HS-27A (cell line): ENCODE data around the gene ZNF692.

Experiments used
- DNase-seq: peaks from one replicate; pipeline ENCODE4 v3.0.0-alpha.2; 2012; ENCODE audit warnings: low read depth, missing footprints

The ZNF692 gene

DNA sequence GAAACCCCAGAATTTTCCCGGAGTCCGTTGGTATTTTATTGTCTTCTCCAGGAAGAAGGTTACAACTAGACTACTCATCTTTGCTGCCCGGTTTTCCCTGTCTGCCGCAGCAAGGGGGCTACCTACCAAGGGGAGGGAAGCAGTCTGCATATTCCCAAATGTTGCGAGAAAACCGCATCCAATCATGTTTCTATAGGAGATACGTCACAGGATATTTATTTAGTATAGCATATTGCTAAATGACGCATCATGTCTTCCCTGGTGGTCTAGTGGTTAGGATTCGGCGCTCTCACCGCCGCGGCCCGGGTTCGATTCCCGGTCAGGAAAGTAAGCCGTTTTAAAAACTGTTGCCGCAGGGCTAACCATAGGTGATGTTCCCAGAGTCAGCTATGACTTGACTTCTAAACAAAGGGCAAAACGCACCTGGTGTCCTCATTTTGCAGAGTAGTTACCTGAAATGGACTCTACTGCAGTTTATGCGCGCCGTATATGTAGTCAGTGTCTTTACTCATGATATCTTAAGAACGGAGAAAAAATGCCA is 15.2 kb upstream of the ZNF692 start:
- no peak for DNase-seq

DNA sequence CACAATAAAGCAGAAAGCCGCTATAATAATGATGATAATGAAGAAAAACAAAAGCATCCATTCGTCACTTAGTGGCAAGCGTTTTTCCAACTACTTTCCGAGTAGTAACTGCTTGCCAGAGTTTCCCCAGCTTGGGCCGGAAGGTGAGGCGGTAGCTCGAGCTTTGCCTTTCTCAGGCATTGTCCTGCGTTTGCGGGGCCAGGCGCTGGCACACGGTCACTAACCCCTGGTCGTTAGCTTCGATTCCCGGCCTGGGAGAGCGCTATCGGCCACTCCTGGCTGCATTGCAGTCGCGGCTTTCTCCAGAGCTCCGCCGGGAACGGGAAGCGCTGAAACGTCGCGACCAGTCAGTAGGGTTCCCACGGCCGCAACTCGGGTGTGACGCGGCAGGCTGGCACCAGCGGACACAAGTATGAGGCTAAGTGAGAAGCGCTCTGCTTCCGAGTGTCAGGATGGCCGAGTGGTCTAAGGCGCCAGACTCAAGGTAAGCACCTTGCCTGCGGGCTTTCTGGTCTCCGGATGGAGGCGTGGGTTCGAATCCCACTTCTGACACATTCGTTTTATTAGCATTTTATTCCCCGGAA is 14.6 kb upstream of the ZNF692 start:
- peak; percentile 93 for DNase-seq

DNA sequence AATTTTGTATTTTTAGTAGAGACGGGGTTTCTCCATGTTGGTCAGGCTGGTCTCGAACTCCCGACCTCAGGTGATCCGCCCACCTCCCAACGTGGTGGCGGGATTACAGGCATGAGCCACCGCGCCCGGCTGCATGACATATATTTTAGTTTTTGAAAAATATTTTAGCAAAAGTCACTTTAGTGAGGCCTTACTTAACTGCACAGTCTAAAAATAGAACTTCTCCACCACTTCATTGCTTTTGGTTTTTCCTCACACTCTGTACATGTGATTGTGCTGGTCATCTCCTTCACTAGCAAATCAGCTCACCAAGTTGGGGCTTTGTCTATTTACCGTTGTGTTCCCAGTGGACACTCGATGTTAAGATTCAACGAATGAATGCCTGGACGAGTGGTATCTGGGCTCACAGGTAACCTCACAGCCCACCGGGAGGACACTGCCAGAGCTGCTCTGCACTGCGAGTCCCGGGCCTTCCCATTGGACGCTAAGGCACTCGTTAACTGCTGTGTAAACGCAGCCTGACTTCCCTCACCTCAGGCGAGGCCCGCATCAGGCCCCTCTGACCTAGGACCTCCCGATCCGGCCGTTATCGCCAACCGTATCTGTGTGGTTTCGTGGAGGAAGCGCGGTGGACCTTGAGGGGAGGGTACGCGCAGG is 14.0 kb upstream of the ZNF692 start:
- DNase-seq = peak; percentile 41

DNA sequence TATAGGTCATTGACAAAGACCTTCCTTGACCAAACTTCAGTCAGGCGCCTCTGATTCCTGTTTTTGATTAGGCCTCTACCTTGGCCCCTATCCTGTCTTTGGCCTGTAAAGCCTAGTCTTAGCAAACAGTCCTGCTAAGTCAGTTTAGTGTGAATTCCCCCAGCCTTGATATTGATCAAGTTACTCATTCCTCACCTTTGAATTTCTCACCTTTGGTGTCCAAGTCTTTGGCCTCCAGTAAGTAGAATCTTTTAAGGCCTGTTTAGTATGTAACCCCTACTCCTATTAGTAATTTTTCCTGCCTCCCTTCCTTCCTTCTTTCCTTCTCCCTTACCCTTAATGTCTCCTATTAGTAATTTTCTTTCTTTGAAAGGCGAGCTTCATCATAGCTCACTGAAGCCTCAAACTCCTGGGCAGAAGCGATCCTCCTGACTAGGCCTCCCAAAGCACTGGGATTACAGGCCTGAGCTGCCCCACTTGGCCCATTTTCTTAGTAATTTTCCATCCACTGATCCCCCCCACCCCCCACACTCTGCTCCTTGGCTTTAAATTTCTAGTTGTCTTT is 13.0 kb upstream of the ZNF692 start:
- no peak for DNase-seq

DNA sequence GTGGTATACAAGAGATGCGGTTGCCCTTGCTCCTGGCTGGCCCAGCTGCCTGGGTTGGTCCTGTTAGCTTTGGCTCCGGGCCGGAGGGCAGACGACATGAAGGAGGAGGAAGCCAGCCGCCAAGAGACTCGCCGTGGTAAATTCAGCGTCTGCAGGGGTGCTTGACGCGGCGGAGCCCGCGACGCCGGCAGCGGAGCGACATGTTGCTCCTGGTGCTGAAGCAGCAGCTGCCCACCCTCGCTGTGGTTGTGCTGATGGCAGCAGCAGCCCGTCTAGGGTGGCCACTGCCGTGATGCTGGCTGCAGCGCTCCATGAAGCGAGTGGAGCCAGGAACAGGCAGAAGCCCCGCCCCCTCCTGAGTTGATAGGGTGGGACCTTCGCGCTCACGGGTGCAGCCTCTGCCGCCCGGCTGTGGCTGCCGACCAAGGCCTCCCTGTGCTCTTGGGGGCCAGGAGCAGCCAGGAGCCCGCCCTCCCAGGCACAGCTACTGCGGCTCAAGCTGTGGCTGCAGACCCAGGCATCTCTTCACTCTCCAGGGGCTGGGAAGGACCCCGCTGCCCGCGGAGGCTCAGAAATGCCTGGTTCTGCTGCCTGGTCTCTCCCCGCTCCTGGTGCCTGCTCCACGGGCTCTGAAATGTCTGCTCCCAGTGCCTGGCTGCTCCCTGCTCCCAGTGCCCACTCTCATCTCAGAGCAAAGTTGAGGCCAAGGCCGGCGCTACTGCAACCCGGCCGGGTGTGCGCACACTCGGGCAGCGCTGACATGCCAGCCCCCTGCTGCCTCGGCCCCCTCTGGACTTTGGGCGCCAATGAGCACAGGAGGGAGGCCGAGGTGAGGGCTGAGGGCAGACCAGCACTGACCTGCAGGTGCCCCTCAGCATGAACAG is 4.4 kb upstream of the ZNF692 start:
- DNase-seq = peak; percentile 29

DNA sequence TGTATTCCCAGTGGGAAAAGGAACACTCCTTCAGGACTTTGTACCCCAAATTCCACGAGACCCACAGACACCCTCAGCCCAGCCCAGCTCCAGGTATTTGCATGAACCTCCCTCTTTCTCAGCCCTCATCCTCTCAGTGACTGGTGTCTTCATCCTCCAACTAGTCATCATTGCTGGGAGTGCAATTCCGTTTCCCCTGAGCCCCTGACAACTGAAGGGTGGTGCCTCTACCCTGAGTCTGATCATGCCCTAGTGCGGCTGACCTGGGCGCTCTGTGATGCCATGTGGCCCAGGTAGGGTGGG is 3.8 kb upstream of the ZNF692 start:
- no peak for DNase-seq

DNA sequence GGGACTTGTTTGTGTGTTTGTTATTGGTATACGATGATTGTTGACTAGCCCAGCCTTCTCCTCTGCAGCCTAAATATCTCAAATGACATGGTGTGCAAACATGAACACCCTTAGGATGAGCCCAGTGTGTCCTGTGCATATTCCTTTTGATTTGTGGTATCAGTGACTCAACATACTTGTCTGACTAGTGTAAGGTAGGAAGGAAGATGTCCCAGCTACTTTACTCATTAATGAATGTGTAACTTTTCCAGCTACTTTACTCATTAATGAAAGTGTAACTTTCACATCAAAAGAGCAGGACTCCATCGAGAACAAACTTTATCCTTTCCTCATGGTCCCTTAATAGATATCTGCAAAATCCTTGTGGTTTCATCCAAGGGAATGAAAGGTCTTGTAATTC is 2.7 kb upstream of the ZNF692 start:
- DNase-seq = no peak

DNA sequence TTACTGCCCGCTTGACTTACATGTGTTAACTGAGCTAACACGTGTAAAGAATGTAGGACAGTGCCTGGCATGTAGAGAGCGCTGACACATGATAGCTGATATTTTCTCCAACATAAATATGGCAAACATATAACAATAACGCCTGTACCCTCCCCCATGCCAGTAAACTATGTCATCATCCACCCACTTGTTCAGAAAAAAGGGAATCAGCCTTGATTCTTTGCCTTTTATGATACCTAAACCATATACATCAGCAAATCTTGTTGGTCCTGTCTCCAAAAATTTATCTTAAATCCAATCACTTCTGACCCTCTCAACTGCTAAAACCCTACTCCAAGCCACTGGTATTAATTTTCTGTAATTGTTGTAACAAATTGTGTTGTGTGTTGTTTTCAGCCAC is 1.1 kb upstream of the ZNF692 start:
- no peak for DNase-seq

DNA sequence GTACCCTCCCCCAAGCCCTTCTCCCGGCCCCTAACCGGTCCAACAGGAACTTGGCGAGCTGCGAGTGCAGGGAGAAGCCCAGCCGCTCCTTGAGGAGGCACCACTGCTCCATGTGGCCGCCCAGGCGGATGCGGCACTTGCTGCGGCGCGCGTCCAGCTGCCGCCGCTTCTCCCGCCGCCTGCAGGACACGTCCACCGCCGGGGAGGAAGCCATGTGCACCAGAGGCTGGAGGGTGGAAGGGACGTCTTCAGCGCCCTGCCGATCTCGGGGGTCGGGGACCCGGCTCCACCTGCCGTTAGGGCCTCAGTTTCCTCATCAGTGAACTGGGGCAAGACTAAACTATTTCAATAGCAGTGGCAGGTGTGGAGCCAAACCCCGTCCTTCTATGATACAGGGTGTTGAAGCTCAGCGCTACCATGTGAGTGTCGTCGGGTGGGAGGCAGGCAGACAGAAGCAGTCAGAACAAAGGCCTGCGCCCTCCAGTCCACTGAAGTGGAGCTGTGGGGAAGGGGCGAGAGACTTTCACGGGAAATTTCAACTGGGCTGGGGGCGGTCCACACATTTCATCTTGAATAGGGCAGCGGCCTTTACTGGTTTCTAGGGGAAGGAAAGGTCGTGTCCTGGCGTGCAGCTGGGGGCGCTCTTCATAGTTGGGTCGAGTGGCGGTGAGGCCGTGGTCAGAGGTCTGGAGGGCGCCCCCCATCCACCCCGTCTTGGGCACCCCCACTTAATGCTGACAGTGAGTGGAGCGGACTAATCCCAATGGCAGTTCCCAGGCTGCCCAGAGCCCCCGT is 592 bp downstream of the ZNF692 start:
- peak; percentile 26 for DNase-seq

DNA sequence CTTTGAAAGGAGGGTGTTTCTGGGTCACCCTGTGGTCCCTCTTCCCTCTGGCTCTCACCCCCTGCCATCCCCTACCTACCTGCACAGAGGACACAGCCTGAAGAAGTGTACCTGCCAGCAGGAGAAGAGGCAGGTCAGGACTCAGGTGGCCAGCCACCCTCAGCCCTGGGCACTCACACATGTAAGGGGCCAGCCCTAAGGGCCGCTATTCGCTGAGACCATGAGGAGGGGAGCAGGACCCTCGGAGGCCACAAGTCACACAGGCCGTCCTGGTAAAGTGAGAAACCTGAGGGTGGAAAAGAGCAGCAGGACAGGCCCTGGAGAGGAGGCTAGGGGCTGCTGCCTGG is 1.2 kb downstream of the ZNF692 start:
- no peak for DNase-seq

DNA sequence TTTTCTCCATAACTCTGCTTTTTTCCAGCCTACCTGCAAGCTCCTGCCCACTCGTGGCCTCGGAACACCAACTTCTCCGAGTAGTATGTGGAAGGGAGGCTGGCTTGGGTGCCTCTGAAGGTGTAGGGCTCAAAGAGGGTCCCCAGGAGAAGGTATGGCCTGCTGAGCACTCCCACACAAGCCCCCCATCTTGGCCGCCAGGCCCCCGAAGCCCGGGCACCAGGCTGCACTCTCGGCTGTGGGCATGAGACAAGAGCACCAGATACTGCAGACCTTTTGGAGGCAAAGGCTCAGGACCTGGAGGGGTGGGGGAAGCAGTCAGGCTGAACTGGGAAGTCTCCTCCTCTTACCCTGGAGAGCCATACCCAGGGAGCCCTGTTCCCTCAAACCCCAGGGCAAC is 1.7 kb downstream of the ZNF692 start:
- no peak for DNase-seq

DNA sequence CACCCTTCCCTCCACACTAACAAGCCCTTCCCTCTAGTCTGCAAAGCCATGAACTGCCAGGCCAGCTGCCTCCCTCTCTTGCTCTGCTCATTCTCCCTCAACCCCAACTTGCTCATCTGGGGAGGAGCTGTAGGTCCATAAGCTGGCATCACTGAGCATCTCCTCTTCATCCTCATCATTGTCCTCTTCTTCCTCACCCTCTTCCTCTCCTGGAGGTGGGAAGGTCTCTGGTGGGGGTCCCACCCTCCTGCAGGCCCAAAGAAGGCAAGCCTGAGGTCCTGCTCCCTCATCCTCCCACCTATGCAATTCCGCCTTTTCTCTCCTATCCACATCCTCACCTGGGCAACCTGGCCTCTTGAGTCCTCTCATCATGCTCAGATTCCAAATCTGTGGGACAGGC is 2.7 kb downstream of the ZNF692 start:
- no peak for DNase-seq

DNA sequence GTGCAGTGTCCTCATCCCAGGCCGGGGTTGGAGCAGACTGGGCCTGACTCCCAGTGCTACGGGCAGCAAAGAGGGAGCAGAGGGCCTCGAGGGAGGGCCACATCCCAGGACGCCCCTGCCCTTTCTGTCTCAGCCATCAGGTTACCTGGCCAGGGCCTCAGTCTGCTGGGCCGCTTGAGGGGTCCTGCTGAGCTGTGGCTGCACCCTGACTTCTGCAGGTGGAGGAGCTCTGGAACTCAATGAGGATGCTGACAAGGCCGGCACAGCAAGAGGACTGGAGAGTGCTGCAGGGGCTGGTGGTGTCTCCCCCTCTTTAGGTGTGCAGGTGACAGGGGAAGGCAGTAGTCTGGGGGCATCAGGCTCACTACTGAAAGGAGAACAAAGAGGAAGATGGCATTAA is 3.3 kb downstream of the ZNF692 start:
- DNase-seq = no peak

DNA sequence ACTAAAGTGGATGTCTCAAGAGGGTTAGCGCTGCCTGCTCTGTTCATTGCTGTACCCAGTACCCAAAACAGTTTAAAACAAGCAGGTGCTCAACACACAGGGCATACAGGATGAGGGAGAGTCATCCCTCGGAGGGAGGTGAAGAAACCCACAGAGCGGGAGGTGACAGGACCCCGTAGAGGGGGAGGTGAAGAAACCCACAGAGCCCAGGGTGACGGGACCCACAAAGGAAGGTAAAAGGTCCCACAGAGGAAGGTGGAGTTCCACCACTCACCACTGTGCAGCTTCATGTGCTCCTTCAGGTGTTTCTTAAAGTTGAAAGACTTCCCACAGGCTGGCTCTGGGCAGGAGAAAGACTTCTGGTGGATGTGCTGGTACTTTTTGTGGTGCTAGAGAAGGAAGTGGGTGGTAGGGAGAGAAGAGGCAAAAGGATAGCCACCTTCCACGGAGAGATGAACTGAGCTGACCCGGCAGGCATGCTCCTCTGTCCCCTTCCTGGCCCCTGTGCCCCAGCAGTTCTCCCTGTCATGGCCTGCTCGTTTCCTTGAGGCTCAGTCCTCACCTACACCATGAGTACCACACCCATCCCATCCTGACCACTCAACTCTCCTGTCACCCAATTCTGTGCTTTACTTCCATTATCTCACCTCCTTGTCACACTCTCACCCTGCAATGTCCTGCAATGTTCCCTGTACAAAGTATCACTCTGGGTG is 5.1 kb downstream of the ZNF692 start:
- DNase-seq = no peak

DNA sequence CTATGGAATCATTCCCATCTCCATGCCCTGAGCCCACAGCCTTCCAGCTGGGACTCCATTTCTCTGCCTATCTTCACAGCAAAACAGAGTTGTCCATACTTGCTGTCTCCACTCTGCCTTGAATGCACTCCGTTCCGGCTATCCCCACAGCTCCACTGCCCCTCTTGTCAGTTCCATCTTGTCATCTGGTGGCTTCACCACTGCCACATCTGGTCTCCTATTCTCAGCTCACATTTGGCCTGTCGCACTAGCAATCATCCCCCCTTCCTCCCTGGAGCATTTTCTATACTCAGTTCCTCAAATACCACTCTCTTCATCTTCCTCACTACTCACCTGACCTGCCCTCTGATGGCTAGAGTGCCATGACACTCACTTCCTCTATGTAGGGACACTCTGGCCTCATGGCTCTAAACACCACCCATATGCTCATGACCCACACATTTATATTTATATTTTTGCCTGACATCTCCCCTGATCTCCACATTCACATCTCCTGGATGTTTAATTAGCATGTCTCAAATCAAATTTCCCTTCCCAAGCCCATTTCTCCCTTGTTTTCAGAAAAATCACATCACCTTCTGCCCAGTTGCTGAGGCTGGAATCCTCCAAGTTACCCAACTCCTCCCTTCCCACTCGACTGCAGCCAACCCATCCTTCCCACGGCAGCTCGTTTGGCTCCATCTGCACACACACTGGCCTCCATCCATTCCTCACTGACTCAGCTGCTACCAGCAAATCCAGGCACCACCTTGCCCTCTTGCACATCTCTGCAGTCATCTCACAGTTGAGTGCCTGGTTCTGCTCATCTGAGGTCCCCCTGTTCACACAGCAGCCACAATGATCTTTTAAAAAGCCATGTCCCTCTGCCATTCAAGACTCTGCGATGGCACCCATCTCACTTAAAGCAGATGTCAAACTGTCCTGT is 6.1 kb downstream of the ZNF692 start:
- no peak for DNase-seq

DNA sequence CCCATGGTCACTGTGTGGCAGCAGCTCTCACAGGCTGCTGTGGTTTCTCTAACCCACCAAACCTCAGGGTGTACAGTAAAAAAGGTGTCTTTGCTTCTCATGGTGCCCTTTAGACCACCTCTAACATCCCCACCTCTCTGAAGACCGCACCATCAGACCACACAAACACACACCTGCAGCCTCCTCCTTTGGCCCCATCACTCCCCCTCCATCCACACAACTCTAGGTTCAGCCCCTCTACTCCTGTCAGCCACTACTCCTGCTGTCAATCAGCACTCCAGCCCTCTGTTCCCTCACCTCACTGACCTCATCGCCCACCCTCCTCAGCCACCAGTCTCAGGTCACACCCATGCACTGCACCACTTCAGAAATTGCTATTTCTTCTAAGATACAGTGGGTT is 7.5 kb downstream of the ZNF692 start:
- DNase-seq = no peak

DNA sequence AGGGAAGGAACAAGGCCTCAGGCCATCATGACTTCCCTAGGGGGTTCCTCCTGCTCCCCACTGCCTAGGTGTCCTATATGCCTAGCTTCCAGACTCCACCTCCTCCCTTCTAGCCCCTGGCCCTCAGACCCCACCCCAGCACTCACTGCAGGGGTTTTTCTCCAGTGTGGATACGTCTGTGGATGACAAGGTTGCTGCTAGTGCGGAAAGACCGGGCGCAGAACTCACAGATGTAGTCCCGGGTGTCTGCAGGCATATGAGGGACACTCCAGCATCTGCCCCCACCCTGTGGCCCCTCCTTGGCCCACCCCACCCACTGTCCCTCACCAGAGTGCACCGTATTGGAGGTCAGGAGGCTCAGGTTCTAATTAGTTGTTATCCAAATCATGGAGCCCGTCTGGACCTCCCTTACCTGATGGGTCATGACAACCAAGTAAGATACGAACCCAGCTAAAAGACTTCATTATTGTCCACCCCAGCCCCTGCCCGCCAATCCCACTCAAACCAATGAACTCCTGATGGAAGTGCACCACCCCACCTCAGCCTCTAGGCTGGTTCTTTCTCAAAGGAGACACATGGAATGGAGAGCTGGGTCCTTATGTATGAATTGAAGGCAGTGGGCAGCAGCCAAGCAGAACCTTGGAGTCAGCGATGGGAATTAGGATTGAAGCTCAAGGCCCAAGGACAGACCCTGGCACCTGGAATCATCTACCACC is 8.2 kb downstream of the ZNF692 start:
- no peak for DNase-seq

DNA sequence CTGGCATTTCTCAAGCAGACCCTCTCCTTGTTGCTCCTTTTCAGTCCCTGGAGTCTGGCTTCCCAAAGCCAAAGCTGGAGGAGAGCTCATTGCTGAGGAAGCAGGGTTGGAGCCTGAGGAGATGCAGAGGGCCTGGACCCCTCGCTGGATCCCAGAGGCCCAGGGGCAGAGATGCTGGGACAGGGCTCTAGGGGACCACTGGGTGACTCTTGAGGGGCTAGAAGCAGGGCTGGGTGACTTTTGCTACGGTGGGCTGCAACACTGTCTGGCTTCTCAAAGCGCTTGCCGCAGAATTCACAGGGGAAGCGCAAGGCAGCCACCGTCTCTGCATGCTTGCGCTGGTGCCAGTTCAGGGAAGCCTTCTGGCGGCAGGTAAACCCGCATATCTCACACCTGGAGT is 8.8 kb downstream of the ZNF692 start:
- no peak for DNase-seq

DNA sequence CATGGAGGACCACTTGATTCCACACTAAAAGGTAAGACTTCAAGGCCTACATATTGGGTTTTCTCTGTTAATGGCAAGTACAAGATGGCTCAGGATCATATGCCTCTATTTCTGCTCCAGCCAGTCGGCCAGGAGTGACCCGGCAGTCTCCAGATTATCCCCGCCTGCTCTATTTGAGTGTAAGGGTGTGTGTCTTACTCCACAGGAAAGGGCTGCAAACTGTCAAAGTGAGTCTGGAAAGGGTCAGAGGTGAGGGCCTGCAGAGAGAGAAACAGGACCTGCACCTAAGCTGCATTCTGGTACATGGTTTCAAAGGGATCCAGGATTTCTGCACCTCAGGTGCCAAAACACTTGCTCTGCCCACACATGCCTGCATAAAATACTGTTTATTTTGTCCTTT is 9.2 kb downstream of the ZNF692 start:
- DNase-seq = no peak

DNA sequence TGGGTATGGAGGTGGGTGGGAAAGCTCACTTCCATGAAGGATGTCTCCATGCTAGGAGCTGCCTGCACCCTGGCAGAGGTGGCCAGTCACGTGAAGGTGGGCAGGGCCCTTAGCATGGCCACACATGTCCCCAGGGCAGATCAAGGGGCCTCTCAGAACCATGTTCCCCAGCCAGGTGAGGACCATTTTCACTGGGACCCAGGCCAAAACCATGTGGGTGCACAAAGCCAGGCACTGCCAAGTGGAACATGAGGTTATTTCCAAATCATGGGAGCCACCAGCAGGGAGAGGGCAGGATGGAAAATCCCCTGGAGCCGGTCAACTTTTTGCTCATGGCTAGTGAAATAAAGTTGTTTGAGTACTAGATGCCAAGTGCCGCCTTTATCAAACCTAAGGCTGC is 9.7 kb downstream of the ZNF692 start:
- no peak for DNase-seq
